H7 (cell line): ENCODE results near the gene LY9. TPM values are rescaled to one million over a fixed set of nuclear protein-coding genes. Genes with fewer than 3 reads are reported as not detected.
"Not testable (repeated sequence)": the region's sequence is repeated elsewhere in the genome, so short reads cannot be mapped to it uniquely, and the experiment has no call there.

Experiments
- DNase-seq: peaks from one replicate; pipeline ENCODE4 v3.0.0; 2012
- H3K27me3 ChIP-seq: 2 replicates; pipeline ENCODE4 v1.6.0; 2011; ENCODE audit warnings: mild to moderate bottlenecking, low read length; ENCODE audit not compliant: control insufficient read depth, insufficient read depth
- H3K36me3 ChIP-seq: replicated peaks from 2 replicates; pipeline ENCODE4 v1.5.1; 2011; ENCODE audit warnings: low read length; ENCODE audit not compliant: control insufficient read depth, insufficient read depth
- H3K4me3 ChIP-seq: 2 replicates; pipeline ENCODE4 v1.5.1; 2011; ENCODE audit warnings: low read depth, mild to moderate bottlenecking, control low read depth, low read length, moderate library complexity; ENCODE audit not compliant: insufficient read depth
- total RNA-seq: library from RNA; depleted of rRNA; stranded (reverse); fragments of >200 nt; shearing (Covaris generic); gene quantifications from 2 replicates; pipeline ENCODE4 v1.2.3, GENCODE V29; 2014; rRNA removed

LY9 gene
- total RNA-seq, 1 experiment from 2014 or later = 0.24 TPM

GRCh38 chr1:160866001-160866694 lies 70.2 kb downstream of the LY9 start:
- no peak for DNase-seq

GRCh38 chr1:160866695-160867260 lies 70.8 kb downstream of the LY9 start:
- no peaks in the 10 kb centered on the region for H3K27me3 ChIP-seq
- no peak for DNase-seq
- no peak overlapping the region for H3K4me3 ChIP-seq
- no peaks in the 10 kb centered on the region for H3K36me3 ChIP-seq

More at GRCh38 chr1:160866001-160866694, 70.2 kb downstream of the LY9 start:
- Histone ChIP-seq H3K27me3 (no peaks in the 10 kb centered on the region), H3K4me3 (no peak overlapping the region), H3K36me3 (no peaks in the 10 kb centered on the region)

- H3K4me3 ChIP-seq, DNase-seq, H3K36me3 ChIP-seq, H3K27me3 ChIP-seq: not testable (repeated sequence)
These were observed 71.7 kb downstream of the LY9 start for GRCh38 chr1:160867651-160868050.

GRCh38 chr1:160868141-160868540 lies 72.2 kb downstream of the LY9 start:
- H3K4me3 ChIP-seq = no peak overlapping the region
- no peak for DNase-seq
- H3K36me3 ChIP-seq = no peaks in the 10 kb centered on the region
- no peaks in the 10 kb centered on the region for H3K27me3 ChIP-seq

- DNase-seq = no peak
- no peak overlapping the region for H3K4me3 ChIP-seq
- no peaks in the 10 kb centered on the region; the same call in 1 of the 2 replicates for H3K27me3 ChIP-seq
- H3K36me3 ChIP-seq = no peaks in the 10 kb centered on the region
These were observed 79.0 kb downstream of the LY9 start for GRCh38 chr1:160874935-160875334.

DNA sequence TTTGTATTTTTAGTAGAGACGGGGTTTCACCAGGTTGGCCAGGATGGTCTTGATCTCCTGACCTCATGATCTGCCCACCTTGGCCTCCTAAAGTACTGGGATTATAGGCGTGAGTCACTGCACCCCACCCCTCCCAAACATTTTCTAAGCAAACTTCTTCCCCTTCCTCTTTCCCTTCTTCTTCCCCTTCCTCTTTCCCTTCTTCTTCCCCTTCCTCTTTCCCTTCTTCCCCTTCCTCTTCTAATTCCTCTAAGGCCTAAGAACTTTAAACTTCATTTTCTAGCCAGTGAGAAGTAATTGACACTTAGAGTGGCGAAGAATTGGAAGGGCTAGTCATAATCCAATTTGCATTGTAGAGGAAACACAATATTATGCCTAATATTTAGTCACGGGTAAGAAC lies 79.6 kb downstream of the LY9 start:
- H3K27me3 ChIP-seq, H3K36me3 ChIP-seq, H3K4me3 ChIP-seq, DNase-seq: not testable (repeated sequence)

DNA sequence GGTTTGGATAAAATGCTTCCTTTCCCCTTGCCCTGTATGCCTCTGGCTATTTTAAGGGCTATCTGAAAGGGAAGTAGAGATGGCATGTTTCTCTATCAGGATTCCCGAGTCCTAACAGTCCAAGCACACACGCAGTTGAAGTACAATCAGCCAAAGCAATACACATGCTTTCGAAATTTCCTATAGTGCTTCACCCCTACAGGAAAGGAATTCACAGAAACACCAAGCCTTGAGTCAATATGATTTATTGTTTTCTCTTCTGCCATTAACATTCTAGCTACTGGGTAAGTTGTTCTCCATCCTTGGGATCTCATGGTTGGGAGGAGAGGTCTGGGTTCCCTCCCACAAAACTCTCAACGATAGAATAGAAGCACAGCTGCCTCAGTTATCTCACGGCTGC lies 80.3 kb downstream of the LY9 start:
- no peaks in the 10 kb centered on the region; the same call in 1 of the 2 replicates for H3K27me3 ChIP-seq

GRCh38 chr1:160877221-160877620 lies 81.2 kb downstream of the LY9 start:
- peak; percentile 52 for DNase-seq

More for the DNA sequence above, 80.3 kb downstream of the LY9 start:
- H3K36me3 ChIP-seq = no peaks in the 10 kb centered on the region
- H3K4me3 ChIP-seq = no peak overlapping the region
- DNase-seq = no peak

More at GRCh38 chr1:160877221-160877620, 81.2 kb downstream of the LY9 start:
- H3K27me3 ChIP-seq = no peaks in the 10 kb centered on the region; the same call in 1 of the 2 replicates
- no peak overlapping the region for H3K4me3 ChIP-seq
- no peaks in the 10 kb centered on the region for H3K36me3 ChIP-seq

Other genes starting within 250 kb of the LY9 start
- gene CD84, start 216.7 kb upstream of the LY9 start, total RNA-seq = not detected in 2 replicates
- not detected in 2 replicates for gene SLAMF1, start 149.1 kb upstream of the LY9 start, total RNA-seq
- gene CD48, start 84.4 kb upstream of the LY9 start, total RNA-seq = 0.74 and 2.2 TPM in 2 replicates
- 0.24 TPM in 1 of 2 replicates, not detected in the other for gene SLAMF7, start 56.9 kb upstream of the LY9 start, total RNA-seq
- gene CD244, start 66.7 kb downstream of the LY9 start, total RNA-seq = not detected in 2 replicates
- not detected in 2 replicates for gene ITLN1, start 89.0 kb downstream of the LY9 start, total RNA-seq
- 2.7 and 5.2 TPM in 2 replicates for gene ITLN2, start 158.6 kb downstream of the LY9 start, total RNA-seq
- gene F11R, start 225.0 kb downstream of the LY9 start, total RNA-seq = 211 and 255 TPM in 2 replicates
- gene TSTD1, start 242.8 kb downstream of the LY9 start, total RNA-seq = 91.3 and 114 TPM in 2 replicates
- 169 and 176 TPM in 2 replicates for gene USF1, start 249.8 kb downstream of the LY9 start, total RNA-seq